NCI-H146 treated with DMSO at 0.1 percent for 48 hours (cell line): ENCODE results near the gene CLDN9.
"Not testable (repeated sequence)": the region's sequence is repeated elsewhere in the genome, so short reads cannot be mapped to it uniquely, and the experiment has no call there.

Experiments used
- DNase-seq: peaks from one replicate; lab custom pipeline; 2025; ENCODE audit not compliant: unreplicated experiment; lab: John Stamatoyannopoulos, UW

Gene CLDN9

DNA sequence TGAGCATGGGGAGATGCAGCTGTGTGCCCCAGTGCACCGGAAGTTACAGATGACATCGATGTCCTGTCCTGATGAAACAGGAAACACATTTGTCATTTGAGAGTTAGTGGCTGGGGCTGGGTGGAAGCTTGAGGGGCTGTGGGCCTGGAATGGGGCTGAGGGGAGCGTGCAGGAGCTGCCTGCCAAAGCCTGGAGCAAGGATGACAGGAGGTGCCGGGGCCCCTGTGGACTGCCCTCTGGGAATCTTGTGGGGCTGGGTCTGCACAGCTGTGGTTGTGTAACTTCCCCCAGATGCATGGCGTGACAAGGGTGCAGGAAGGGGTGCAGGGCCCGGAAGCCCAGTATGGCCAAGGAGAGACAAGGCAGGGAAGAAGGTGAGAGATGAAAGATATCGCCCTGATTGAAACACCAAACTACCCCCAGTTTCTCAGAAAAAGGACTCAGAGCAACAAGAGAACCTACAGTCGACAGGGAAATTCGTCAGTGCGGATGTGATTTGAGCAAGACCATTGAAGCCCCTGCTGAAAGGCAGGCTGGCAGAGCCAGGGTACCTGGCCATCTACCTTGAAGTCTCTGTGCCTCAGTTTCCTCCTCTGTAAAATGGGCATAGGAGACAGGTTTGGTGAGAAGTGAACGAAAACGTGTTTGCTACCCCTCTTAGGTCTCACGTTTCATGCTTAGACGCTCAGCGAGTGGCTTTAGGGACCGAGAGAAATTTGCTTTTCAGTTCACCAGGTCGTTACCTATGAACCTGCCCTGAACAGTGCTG lies 42.4 kb downstream of the CLDN9 start:
- DNase-seq, result no peak

DNA sequence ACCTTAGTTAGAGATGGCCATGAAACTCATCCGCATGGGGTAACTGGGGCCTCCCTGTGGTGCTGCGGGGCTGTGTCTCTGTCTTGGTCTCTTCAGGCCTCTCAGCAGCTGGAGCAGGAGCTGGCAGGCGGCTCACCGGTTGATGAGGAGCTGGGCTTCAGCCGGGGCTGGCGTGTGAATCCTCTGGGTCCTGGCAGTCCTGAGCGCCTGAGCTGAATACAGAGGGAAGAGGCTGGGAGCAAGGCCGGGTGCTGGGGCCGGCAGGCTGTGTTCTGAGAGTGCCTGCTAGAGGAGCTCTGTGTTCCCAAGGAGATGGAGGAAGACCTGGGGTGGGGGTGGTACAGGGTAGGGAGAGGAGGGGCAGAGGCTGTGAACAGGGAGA lies 43.0 kb downstream of the CLDN9 start:
- not testable (repeated sequence) for DNase-seq

DNA sequence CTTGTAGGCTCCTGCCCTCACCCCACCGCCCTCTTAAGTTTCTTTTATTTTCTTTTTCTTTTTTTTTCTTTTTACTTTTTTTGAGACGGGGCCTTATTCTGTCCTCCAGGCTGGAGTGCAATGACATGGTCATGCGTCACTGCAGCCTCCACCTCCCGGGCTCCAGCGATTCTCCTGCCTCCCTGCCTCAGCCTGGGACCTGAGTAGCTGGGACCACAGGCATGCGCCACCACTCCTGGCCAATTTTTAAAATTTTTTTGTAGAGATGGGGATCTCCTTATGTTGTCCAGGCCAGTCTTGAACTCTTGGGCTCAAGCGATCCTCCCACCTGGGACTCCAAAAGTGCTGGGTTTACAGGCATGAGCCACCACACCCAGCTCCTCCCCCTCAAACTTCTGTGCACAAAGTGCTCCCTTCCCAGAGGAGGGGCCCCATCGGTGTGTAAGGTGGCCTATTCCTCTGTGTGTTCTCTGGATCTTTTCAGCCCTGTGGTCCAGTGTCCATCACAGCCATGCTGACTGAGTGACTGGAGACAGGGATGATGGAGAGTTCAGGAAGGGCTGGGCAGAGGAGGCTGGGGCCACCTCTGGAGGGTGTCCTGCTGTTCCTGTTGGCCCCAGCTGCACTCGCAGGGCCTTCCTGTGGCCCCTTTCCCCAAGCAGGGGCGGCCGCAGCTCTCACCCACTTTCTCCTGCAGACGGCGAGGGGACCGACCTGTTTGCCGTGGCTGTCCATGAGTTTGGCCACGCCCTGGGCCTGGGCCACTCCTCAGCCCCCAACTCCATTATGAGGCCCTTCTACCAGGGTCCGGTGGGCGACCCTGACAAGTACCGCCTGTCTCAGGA lies 43.8 kb downstream of the CLDN9 start:
- no peak for DNase-seq

DNA sequence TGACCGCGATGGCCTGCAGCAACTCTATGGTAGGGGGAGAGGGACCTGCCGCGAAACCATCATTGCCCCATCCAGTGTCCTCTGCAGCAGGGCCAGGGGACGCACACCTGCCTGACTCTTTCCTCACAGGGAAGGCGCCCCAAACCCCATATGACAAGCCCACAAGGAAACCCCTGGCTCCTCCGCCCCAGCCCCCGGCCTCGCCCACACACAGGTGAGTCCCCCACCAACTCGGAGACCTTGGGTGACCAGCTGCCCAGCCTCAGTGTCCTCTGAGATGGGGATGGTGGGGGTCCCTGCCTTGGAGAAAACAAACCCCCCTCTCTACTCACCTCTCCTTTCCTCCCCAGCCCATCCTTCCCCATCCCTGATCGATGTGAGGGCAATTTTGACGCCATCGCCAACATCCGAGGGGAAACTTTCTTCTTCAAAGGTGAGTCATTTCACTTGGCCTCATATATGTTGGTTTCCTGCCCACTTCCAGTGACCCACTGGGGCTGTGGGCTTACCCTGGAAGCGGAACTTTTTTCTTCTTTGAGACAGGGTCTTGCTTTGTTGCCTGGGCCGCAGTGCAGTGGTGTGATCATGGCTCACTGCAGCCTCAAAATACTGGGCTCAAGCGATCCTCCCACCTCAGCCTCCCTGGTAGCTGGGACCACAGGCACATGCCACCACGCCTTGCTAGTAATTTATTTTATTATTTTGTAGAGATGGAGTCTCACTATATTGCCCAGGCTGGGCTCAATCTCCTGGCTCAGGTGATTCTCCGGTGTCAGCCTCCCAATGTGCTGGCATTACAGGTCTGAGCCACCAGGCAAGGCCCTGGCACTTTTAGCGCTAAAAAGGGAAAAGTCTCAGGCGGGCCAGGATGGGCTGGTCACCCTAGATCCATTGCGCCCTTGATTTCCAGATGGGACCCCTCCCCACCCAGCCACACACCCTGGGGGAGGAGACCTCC lies 44.7 kb downstream of the CLDN9 start:
- no peak for DNase-seq

DNA sequence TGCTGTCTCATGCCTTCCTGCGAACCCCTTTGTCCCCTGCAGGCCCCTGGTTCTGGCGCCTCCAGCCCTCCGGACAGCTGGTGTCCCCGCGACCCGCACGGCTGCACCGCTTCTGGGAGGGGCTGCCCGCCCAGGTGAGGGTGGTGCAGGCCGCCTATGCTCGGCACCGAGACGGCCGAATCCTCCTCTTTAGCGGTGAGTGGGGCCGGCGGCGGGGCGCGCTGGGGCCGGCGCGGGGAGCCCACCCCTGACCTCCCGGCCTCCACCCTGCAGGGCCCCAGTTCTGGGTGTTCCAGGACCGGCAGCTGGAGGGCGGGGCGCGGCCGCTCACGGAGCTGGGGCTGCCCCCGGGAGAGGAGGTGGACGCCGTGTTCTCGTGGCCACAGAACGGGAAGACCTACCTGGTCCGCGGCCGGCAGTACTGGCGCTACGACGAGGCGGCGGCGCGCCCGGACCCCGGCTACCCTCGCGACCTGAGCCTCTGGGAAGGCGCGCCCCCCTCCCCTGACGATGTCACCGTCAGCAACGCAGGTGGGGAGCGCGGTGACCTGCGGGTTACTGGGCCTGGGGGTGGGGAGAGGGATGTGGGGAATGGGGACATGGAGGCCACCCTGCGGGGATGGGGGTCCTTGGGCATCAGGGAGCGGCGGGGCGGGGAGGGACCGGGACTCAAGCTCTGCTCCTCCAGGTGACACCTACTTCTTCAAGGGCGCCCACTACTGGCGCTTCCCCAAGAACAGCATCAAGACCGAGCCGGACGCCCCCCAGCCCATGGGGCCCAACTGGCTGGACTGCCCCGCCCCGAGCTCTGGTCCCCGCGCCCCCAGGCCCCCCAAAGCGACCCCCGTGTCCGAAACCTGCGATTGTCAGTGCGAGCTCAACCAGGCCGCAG lies 45.7 kb downstream of the CLDN9 start:
- peak; percentile 12 for DNase-seq

DNA sequence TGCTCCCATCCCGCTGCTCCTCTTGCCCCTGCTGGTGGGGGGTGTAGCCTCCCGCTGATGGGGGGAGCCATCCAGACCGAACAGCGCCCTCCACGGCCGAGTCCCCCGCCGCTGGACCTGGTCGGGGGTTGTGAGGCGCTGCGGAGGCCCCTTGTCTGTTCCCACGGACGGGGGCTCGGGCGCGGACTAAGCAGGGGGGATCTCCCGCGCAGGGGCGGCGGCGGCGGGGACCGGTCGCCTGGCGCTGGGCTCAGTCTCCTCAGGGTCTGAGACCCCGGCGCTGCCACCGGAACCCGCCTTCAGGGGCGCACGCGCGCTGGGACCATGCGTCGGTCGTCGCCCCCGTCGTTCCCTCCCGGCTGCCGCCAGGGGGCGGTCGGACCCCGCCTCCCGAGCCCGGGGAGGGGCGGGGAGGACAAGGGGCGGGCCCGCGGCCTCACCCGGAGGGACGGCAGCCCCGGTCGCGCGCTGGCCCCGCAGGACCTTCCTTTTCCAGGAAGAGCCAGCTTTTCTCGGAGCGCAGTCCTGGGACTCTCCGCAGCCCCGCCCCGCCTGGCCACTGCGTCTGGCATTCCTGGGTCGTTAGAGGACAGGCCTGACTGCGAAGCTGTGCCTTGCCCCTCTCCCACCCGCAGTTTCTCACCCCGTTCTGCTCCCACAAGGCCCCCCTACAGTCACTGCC lies 46.5 kb downstream of the CLDN9 start:
- DNase-seq, result peak; percentile 37

DNA sequence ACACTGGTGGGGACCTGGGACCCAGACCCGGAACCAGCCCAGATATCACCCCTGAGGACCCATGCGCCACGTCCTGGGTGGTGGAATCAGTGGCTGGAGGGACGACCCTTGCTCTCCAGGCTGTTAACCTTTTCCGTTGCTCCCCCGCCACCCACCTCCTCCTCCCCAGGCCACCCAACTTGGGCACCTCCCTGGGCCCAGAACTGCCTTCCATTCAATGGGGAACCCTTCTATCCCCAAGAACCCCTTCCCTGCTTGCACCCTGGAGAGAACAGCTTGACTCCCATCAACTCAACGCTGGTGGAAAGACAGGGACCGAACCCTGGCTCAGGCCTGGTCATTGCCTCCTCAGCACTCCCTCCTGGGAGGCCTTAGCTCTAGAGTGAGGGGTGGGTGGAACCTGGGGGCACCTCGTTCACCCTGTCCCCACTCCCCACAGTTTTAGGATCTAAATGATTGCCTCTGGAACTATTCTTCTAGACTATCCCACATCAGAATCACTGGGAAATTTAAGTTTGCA lies 47.1 kb downstream of the CLDN9 start:
- no peak for DNase-seq

DNA sequence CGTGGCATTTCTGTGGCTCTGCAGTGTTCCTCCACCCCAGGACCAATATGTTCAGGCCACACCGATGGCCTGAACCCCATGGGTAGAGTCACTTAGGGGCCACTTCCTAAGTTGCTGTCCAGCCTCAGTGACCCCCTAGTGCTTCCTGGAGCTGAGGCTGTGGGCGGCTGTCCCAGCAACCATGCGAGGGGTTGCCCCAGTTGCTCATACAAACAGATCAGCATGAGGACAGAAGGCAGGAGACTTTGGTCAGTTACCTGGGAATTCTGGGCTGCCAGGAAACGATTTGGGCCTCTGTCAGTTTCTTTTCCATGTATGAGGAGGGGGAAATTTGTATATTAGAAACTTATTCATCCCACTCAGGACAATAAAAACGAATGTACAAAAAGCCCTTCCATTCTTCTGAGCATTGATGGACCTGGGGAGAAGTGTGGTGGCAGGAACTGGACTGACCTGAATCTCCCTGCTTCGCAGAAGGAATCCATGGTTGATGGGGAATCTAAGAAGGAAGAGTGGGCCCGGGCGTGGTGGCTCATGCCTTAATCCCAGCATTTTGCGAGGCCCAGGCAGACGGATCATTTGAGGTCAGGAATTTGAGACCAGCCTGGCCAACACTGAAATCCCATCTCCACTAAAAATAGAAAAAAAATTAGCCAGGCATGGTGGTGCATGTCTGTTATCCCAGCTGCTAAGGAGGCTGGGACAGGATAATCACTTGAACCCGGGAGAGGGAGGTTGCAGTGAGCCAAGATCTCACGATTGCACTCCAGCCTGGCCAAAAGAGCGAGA lies 47.8 kb downstream of the CLDN9 start:
- DNase-seq, result no peak

DNA sequence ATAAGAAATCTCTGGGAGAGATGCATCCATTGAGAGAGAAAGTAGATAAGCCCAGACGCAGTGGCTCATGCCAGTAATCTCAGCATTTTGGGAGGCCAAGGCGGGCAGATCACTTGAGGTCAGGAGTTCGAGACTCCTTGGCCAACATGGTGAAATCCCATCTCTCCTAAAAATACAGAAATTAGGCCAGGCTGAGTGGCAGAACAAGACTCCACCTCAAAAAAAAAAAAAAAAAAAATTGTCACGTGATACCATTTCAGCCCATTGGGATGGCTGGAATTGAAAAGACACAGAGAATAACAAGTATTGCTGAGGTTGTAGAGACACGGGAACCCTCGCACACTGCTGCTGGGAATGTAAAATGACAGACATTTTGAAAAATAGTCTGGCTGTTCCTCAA lies 49.8 kb downstream of the CLDN9 start:
- DNase-seq, result no peak

DNA sequence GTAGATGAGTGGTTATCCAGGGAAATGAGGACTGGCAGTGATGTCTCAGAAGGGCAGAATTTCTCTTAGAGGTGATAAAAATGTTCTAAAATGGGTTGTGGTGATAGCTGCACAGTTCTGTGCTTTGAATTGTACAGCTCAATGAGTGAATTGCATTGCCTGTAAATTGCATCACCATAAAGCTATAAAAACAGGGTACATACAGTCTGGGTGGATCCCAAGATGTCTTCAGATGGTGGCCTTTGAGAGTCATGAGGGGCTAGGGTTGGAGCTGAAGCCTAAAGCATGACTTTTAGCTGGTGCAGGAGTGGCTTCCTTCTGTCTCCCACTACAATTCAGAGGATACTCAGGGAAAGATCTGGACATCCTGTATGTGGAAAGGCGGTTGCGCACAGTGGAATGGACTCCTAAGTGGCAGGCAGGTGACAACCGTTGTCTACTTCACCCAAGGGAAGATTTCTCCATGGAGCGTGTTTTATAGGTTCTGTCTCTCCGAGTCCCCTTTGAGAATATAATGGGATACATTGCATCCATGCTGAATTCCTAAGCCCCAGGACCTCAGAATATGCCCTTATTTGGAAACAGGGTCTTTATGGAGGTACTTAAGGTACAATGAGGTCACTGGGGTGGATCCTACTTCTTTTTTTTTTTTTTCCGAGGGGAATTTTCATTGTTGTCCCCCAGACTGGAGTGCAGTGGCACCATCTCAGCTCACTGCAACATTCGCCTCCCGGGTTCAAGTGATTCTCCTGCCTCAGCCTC lies 51.1 kb downstream of the CLDN9 start:
- DNase-seq, result no peak
